GM23338 (cell line): ENCODE data around the gene ZNF681. TPM values are rescaled to one million over a fixed set of nuclear protein-coding genes. Genes with fewer than 3 reads are reported as not detected.

Source experiments
- ATAC-seq: fragments of 200-7000 bp; cut with Tn5 transposase; 3 replicates; pipeline ENCODE4 v1.9.1; 2020
- DNase-seq: peaks from one replicate; pipeline ENCODE4 v3.0.0-alpha.2; 2015; ENCODE audit warnings: low spot score
- H2AFZ ChIP-seq: fragments of 200-600 bp; sonication (generic); 2 replicates; pipeline ENCODE4 v1.8.0; 2016; ENCODE audit warnings: antibody characterized with exemption, mild to moderate bottlenecking, moderate library complexity
- H3F3A ChIP-seq: fragments of 200-600 bp; sonication (generic); replicated peaks from 2 replicates; pipeline ENCODE4 v1.8.0; 2017; ENCODE audit warnings: antibody characterized with exemption, mixed run types, low read depth
- H3K27ac ChIP-seq: fragments of 200-600 bp; sonication (generic); 2 replicates; pipeline ENCODE4 v1.6.1; 2016; ENCODE audit warnings: low read depth
- H3K27me3 ChIP-seq: fragments of 200-600 bp; sonication (generic); 2 replicates; pipeline ENCODE4 v1.8.0; 2016; ENCODE audit warnings: mild to moderate bottlenecking, mixed run types, moderate library complexity; ENCODE audit not compliant: insufficient read depth
- H3K36me3 ChIP-seq: fragments of 200-600 bp; sonication (generic); 2 replicates; pipeline ENCODE4 v1.8.0; 2016; ENCODE audit warnings: mild to moderate bottlenecking; ENCODE audit not compliant: insufficient read depth
- H3K4me1 ChIP-seq: fragments of 200-600 bp; sonication (generic); 2 replicates; pipeline ENCODE4 v1.8.0; 2016; ENCODE audit warnings: mild to moderate bottlenecking, moderate library complexity; ENCODE audit not compliant: insufficient read depth
- H3K4me2 ChIP-seq: fragments of 200-600 bp; sonication (generic); 2 replicates; pipeline ENCODE4 v1.7.1; 2017; ENCODE audit warnings: mixed run types
- H3K4me3 ChIP-seq: fragments of 200-600 bp; sonication (generic); 2 replicates; pipeline ENCODE4 v1.6.1; 2016; ENCODE audit warnings: mixed run types
- H3K79me2 ChIP-seq: fragments of 200-600 bp; sonication (generic); replicated peaks from 2 replicates; pipeline ENCODE4 v1.8.0; 2017; ENCODE audit warnings: mild to moderate bottlenecking; ENCODE audit not compliant: insufficient read depth
- H3K9me2 ChIP-seq: fragments of 200-600 bp; sonication (generic); 2 replicates; pipeline ENCODE4 v1.8.0; 2017; ENCODE audit not compliant: insufficient read depth
- H4K20me1 ChIP-seq: fragments of 200-600 bp; sonication (generic); replicated peaks from 2 replicates; pipeline ENCODE4 v1.8.0; 2017; ENCODE audit warnings: mild to moderate bottlenecking; ENCODE audit not compliant: insufficient read depth
- H3K27ac Mint-ChIP-seq: 2 replicates; pipeline ENCODE4 v1.8.0; 2020; ENCODE audit warnings: inconsistent platforms, mild to moderate bottlenecking, moderate library complexity, mixed read lengths
- H3K27me3 Mint-ChIP-seq: 3 replicates; pipeline ENCODE4 v1.8.0; 2022; ENCODE audit warnings: low read depth, mild to moderate bottlenecking, moderate library complexity, mixed read lengths, inconsistent platforms; ENCODE audit not compliant: insufficient read depth, poor library complexity
- H3K36me3 Mint-ChIP-seq: 3 replicates; pipeline ENCODE4 v1.8.0; 2021; ENCODE audit warnings: low read depth, mild to moderate bottlenecking, inconsistent platforms, moderate library complexity, mixed read lengths
- H3K4me1 Mint-ChIP-seq: 3 replicates; pipeline ENCODE4 v1.8.0; 2020; ENCODE audit warnings: mild to moderate bottlenecking, inconsistent platforms, mixed read lengths
- H3K4me3 Mint-ChIP-seq: 3 replicates; pipeline ENCODE4 v1.8.0; 2021; ENCODE audit warnings: moderate library complexity, mild to moderate bottlenecking, inconsistent platforms, mixed read lengths
- H3K9me3 Mint-ChIP-seq: 3 replicates; pipeline ENCODE4 v1.8.0; 2020; ENCODE audit warnings: moderate library complexity, mild to moderate bottlenecking, inconsistent platforms, mixed read lengths
- CREB1 ChIP-seq: fragments of 250-450 bp; sonication (Bioruptor Pico); IDR thresholded peaks from 2 replicates; pipeline ENCODE4 v1.5.0; 2020; ENCODE audit warnings: low read depth, mild to moderate bottlenecking, moderate library complexity
- CTCF ChIP-seq, 2 experiments: fragments of 200-600 bp in 1 of 2; sonication (generic) in 1 of 2; conservative IDR thresholded peaks; 2 replicates each; pipeline versions ENCODE4 v1.5.1 to v1.6.1; 2016 to 2017; ENCODE audit warnings: antibody characterized with exemption in 2 of 2, low read depth in 2 of 2, mild to moderate bottlenecking in 2 of 2, moderate library complexity in 1 of 2
- ETS1 ChIP-seq: IDR thresholded peaks from 2 replicates; pipeline ENCODE4 v1.6.1; 2016; ENCODE audit warnings: antibody characterized with exemption
- EZH2 ChIP-seq: fragments of 200-600 bp; sonication (generic); IDR thresholded peaks from one replicate; pipeline ENCODE4 v1.8.0; 2017; ENCODE audit warnings: antibody characterized with exemption, mild to moderate bottlenecking, low read depth; ENCODE audit not compliant: unreplicated experiment
- EZH2phosphoT487 ChIP-seq: fragments of 200-600 bp; sonication (generic); IDR thresholded peaks from one replicate; pipeline ENCODE4 v1.8.1; 2018; ENCODE audit warnings: antibody characterized with exemption; ENCODE audit not compliant: unreplicated experiment
- JUNB ChIP-seq: IDR thresholded peaks from one replicate; pipeline ENCODE4 v1.6.1; 2016; ENCODE audit warnings: antibody characterized with exemption; ENCODE audit not compliant: unreplicated experiment
- NANOG ChIP-seq: IDR thresholded peaks from 2 replicates; pipeline ENCODE4 v1.6.1; 2016; ENCODE audit warnings: antibody characterized with exemption, borderline replicate concordance
- POLR2AphosphoS5 ChIP-seq: IDR thresholded peaks from 2 replicates; pipeline ENCODE4 v1.6.1; 2016; ENCODE audit warnings: antibody characterized with exemption, low read depth
- REST ChIP-seq: IDR thresholded peaks from one replicate; pipeline ENCODE4 v1.6.1; 2018; ENCODE audit warnings: antibody characterized with exemption; ENCODE audit not compliant: unreplicated experiment
- STAT1 ChIP-seq: IDR thresholded peaks from one replicate; pipeline ENCODE4 v1.6.1; 2016; ENCODE audit warnings: antibody characterized with exemption; ENCODE audit not compliant: unreplicated experiment
- ZNF114 ChIP-seq: fragments of 250-450 bp; sonication (Bioruptor Pico); IDR thresholded peaks from 2 replicates; pipeline ENCODE4 v1.5.0; 2020; ENCODE audit warnings: mild to moderate bottlenecking, moderate library complexity
- ZNF331 ChIP-seq: fragments of 250-450 bp; sonication (Bioruptor Pico); IDR thresholded peaks from 2 replicates; pipeline ENCODE4 v1.5.0; 2020; ENCODE audit warnings: low read depth, mild to moderate bottlenecking, moderate library complexity
- ZNF462 ChIP-seq: fragments of 250-450 bp; sonication (Bioruptor Pico); IDR thresholded peaks from 2 replicates; pipeline ENCODE4 v1.5.0; 2020; ENCODE audit warnings: mild to moderate bottlenecking, moderate library complexity
- polyA plus RNA-seq: library from polyadenylated mRNA; unstranded; fragments of >200 nt; fragmentation: Nextera tagmentation; extraction: Ambion mirVana; gene quantifications from 2 replicates; pipeline ENCODE4 v1.2.1, GENCODE V29; 2016
- total RNA-seq: library from RNA; depleted of rRNA; stranded (reverse); fragments of >200 nt; shearing (Covaris generic); gene quantifications from 2 replicates; pipeline ENCODE4 v1.2.3, GENCODE V29; 2014

Gene ZNF681
- total and polyA plus RNA-seq, 2 experiments from 2014 or later = 9.4 to 25.1 TPM

- Mint-ChIP-seq H3K9me3 (no peaks in the 10 kb centered on the region; the same call in 2 of the 3 replicates), H3K36me3 (peaks cover 93% of the 10 kb centered on the region), H3K27me3 (peaks cover 3% of the 10 kb centered on the region), H3K4me1 (no peaks in the 10 kb centered on the region), H3K4me3 (no peak overlapping the region), H3K27ac (no peak overlapping the region)
- Histone ChIP-seq H3K27me3 (no peaks in the 10 kb centered on the region), H4K20me1 (peaks cover 36% of the 10 kb centered on the region), H3K4me3 (no peak overlapping the region), H3K9me2 (no peaks in the 10 kb centered on the region), H3F3A (no peaks in the 10 kb centered on the region), H2AFZ (no peak overlapping the region), H3K79me2 (peaks cover 86% of the 10 kb centered on the region), H3K36me3 (peaks cover 43% of the 10 kb centered on the region), H3K4me1 (no peaks in the 10 kb centered on the region), H3K27ac (no peak overlapping the region), H3K4me2 (no peak overlapping the region)
- no peak for TF ChIP-seq CREB1 (CRISPR knock-in tag)
- no peak for TF ChIP-seq JUNB
- TF ChIP-seq STAT1 = no peak
- TF ChIP-seq POLR2AphosphoS5 = no peak
- TF ChIP-seq REST = no peak
- no peak for TF ChIP-seq EZH2
- no peak for TF ChIP-seq ZNF114 (CRISPR knock-in tag)
- TF ChIP-seq NANOG = no peak
- TF ChIP-seq ZNF462 (CRISPR knock-in tag) = no peak
- TF ChIP-seq CTCF (conservative IDR thresholded peaks at IDR 0.05; ENCODE audit: low read depth in 2 of 2) = no peak
- no peak for TF ChIP-seq ZNF331 (CRISPR knock-in tag)
- TF ChIP-seq ETS1 = no peak
- no peak for TF ChIP-seq EZH2phosphoT487
- DNase-seq (no peak), ATAC-seq (no peak)
These were observed 21.0 kb upstream of the ZNF681 start for GRCh38 chr19:23779645-23780044.
